ENCODE data around the gene CRADD. TPM values are rescaled to one million over a fixed set of nuclear protein-coding genes. Genes with fewer than 3 reads are reported as not detected.

CRADD gene
- polyA plus RNA-seq, 1 of the 3 experiments (the other 2 are of a cell fraction) = 13.6 TPM

DNA sequence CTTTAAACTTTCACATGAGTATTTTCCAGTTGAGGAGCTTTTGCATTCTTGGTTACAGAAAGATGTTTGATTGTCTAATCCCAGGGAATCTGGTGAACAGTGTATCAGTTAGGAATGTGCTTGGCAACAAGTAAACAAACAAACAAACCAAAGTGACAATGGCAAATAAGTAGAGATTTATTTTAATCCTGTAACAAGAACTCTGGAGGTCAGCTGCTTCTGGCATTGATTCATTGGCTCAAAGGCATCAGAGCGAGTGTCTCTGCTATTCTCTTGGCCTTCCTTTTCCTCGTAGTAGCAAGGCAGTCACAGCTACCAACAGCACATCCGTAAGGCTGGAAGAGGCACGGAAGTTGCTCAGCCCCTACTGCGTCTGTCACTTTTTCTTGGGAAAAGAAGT lies 37.2 kb downstream of the CRADD start:
- Histone ChIP-seq H3K4me3 (ENCODE audit: low read depth in 2 of 2, low read length in 1 of 2) (no peak overlapping the region), H4K20me1 (ENCODE audit: insufficient read depth) (no peaks in the 10 kb centered on the region), H3K9me2 (no peaks in the 10 kb centered on the region), H3K36me3 (replicated peaks in 1 of 2; ENCODE audit: control insufficient read depth in 1 of 2, insufficient read depth in 2 of 2, low read length in 1 of 2) (no peaks in the 10 kb centered on the region), H3F3A (replicated peaks; ENCODE audit: insufficient read depth) (no peaks in the 10 kb centered on the region), H2AFZ (ENCODE audit: low read depth) (no peak overlapping the region), H3K9me3 (peaks cover 6% of the 10 kb centered on the region; the same call in 1 of the 2 replicates), H3K9ac (no peak overlapping the region), H3K4me1 (ENCODE audit: control insufficient read depth in 1 of 2, insufficient read depth in 2 of 2, low read depth in 1 of 2, low read length in 1 of 2) (no peaks in the 10 kb centered on the region), H3K4me2 (no peak overlapping the region), H3K27me3 (ENCODE audit: insufficient read depth) (no peaks in the 10 kb centered on the region), H3K79me2 (ENCODE audit: insufficient read depth) (no peaks in the 10 kb centered on the region), H3K27ac (ENCODE audit: low read depth in 2 of 2, low read length in 1 of 2) (no peak overlapping the region)
- DNase-seq = no peak
- WGBS (ENCODE audit: low lambda C conversion rate) = 71% methylated on average over 5 of the region's 5 CpGs
- TF ChIP-seq GATA2 (CRISPR knock-in tag; IDR thresholded peaks at IDR 0.05) (no peak), NFIC (IDR thresholded peaks at IDR 0.05; ENCODE audit: borderline replicate concordance) (no peak), SIN3A (IDR thresholded peaks at IDR 0.05; ENCODE audit: borderline replicate concordance, low read depth, low read length) (no peak), FOXM1 (IDR thresholded peaks at IDR 0.05; ENCODE audit: low read depth) (no peak), TAF1 (IDR thresholded peaks at IDR 0.05; ENCODE audit: borderline replicate concordance, low read depth, low read length) (no peak), POLR2AphosphoS5 (IDR thresholded peaks at IDR 0.05; ENCODE audit: low read depth, low read length) (no peak)
- TF ChIP-seq, protein P1, sequence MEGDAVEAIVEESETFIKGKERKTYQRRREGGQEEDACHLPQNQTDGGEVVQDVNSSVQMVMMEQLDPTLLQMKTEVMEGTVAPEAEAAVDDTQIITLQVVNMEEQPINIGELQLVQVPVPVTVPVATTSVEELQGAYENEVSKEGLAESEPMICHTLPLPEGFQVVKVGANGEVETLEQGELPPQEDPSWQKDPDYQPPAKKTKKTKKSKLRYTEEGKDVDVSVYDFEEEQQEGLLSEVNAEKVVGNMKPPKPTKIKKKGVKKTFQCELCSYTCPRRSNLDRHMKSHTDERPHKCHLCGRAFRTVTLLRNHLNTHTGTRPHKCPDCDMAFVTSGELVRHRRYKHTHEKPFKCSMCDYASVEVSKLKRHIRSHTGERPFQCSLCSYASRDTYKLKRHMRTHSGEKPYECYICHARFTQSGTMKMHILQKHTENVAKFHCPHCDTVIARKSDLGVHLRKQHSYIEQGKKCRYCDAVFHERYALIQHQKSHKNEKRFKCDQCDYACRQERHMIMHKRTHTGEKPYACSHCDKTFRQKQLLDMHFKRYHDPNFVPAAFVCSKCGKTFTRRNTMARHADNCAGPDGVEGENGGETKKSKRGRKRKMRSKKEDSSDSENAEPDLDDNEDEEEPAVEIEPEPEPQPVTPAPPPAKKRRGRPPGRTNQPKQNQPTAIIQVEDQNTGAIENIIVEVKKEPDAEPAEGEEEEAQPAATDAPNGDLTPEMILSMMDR (IDR thresholded peaks at IDR 0.05) = no peak
- TF ChIP-seq, protein P2, sequence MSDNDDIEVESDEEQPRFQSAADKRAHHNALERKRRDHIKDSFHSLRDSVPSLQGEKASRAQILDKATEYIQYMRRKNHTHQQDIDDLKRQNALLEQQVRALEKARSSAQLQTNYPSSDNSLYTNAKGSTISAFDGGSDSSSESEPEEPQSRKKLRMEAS (IDR thresholded peaks at IDR 0.05; ENCODE audit: low read depth) = no peak
- ChIA-PET POLR2A (no interaction called here), CTCF (no interaction called here)

DNA sequence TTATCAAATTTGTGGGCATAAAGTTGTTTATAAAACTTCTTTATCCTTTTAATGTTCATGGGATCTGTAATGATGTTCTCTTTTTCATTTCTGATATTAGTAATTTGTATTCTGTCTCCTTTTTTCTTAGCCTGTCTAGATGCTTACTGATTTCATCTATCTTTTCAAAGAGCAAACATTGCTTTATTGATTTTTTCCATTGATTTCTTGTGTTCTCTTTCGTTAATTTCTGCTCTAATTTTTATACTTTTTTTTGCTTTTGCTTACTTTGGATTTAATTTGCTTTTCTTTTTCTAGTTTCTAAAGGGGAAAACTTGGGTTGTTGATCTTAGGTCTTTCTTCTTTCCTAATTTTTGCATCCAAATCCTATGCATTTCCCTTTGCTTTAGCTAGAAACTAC lies 42.5 kb downstream of the CRADD start:
- H3K27me3 ChIP-seq (ENCODE audit: insufficient read depth) = no peaks in the 10 kb centered on the region
- no peak overlapping the region for H3K4me2 ChIP-seq
- no peaks in the 10 kb centered on the region for H3K79me2 ChIP-seq (ENCODE audit: insufficient read depth)
- peaks cover 0 to 6% of the 10 kb centered on the region in 2 experiments for H3K36me3 ChIP-seq (replicated peaks in 1 of 2; ENCODE audit: control insufficient read depth in 1 of 2, insufficient read depth in 2 of 2, low read length in 1 of 2)
- ChIA-PET POLR2A (no interaction called here), CTCF (no interaction called here)
- no peak overlapping the region for H3K9ac ChIP-seq
- H3F3A ChIP-seq (replicated peaks; ENCODE audit: insufficient read depth) = no peaks in the 10 kb centered on the region
- WGBS (ENCODE audit: low lambda C conversion rate) = 59% methylated on average over 1 of the region's 1 CpG
- no peak overlapping the region for H2AFZ ChIP-seq (ENCODE audit: low read depth)
- no peaks in the 10 kb centered on the region for H4K20me1 ChIP-seq (ENCODE audit: insufficient read depth)
- 0 out of 4 replicates have a peak, but pooled peaks cover 0 to 3% of the 10 kb centered on the region in 2 experiments for H3K4me1 ChIP-seq (ENCODE audit: control insufficient read depth in 1 of 2, insufficient read depth in 2 of 2, low read depth in 1 of 2, low read length in 1 of 2)
- no peak overlapping the region for H3K4me3 ChIP-seq (ENCODE audit: low read depth in 2 of 2, low read length in 1 of 2)
- H3K9me3 ChIP-seq = peaks cover 11% of the 10 kb centered on the region; the same call in 1 of the 2 replicates
- no peaks in the 10 kb centered on the region for H3K9me2 ChIP-seq
- DNase-seq = no peak
- H3K27ac ChIP-seq (ENCODE audit: low read depth in 2 of 2, low read length in 1 of 2) = no peak overlapping the region
- TF ChIP-seq SIN3A (IDR thresholded peaks at IDR 0.05; ENCODE audit: borderline replicate concordance, low read depth, low read length) (no peak), RXRA (IDR thresholded peaks at IDR 0.05; ENCODE audit: borderline replicate concordance, low read depth) (no peak), TCF12 (IDR thresholded peaks at IDR 0.05) (no peak), NFIC (IDR thresholded peaks at IDR 0.05; ENCODE audit: borderline replicate concordance) (no peak), CHD2 (IDR thresholded peaks at IDR 0.05; ENCODE audit: low read length, partially characterized antibody) (no peak), GATA2 (CRISPR knock-in tag; IDR thresholded peaks at IDR 0.05) (no peak), TAF1 (IDR thresholded peaks at IDR 0.05; ENCODE audit: borderline replicate concordance, low read depth, low read length) (no peak), FOSL2 (IDR thresholded peaks at IDR 0.05; ENCODE audit: borderline replicate concordance, low read depth) (no peak), MEF2A (IDR thresholded peaks at IDR 0.05; ENCODE audit: borderline replicate concordance, low read depth) (no peak), FOXM1 (IDR thresholded peaks at IDR 0.05; ENCODE audit: low read depth) (no peak), NRF1 (IDR thresholded peaks at IDR 0.05; ENCODE audit: low read depth, low read length) (no peak), YY1 (IDR thresholded peaks at IDR 0.05; ENCODE audit: low read depth) (no peak)
